Right cardiac atrium (tissue), 5 donors: ENCODE measurements around the gene SLC8A3. TPM values are rescaled to one million over a fixed set of nuclear protein-coding genes. Genes with fewer than 3 reads are reported as not detected.

Experiments
- ATAC-seq, 2 donors: fragments of 200-7000 bp; cut with Tn5 transposase; one replicate each; pipeline versions ENCODE4 v1.8.0 to v1.9.1; 2020; ENCODE audit warnings: moderate library complexity in 2 of 2, mild to moderate bottlenecking in 1 of 2
- DNase-seq, 3 donors: peaks; one replicate each; pipeline ENCODE4 v3.0.0-alpha.2; 2020
- H3K27ac ChIP-seq: one replicate; pipeline ENCODE4 v1.5.1; 2013; ENCODE audit warnings: mild to moderate bottlenecking, low read length, control low read depth, moderate library complexity
- H3K27me3 ChIP-seq: one replicate; pipeline ENCODE4 v1.6.1; 2013; ENCODE audit not compliant: control insufficient read depth, insufficient read depth
- H3K4me1 ChIP-seq: one replicate; pipeline ENCODE4 v1.6.1; 2013; ENCODE audit warnings: low read length; ENCODE audit not compliant: control insufficient read depth, insufficient read depth
- H3K4me3 ChIP-seq: one replicate; pipeline ENCODE4 v1.5.1; 2013; ENCODE audit warnings: low read length, control low read depth
- H3K9me3 ChIP-seq: one replicate; pipeline ENCODE4 v1.6.1; 2013; ENCODE audit warnings: low read length; ENCODE audit not compliant: control insufficient read depth
- whole genome bisulfite sequencing: extraction: QIAGEN DNeasy Blood & Tissue Kit; methylation state at CpG from one replicate; pipeline ENCODE4 v1.1.7; 2013; 5-methylcytosine and 5-hydroxymethylcytosine counted together
- intact Hi-C, 4 donors: fragments of 100-400 bp; cut with DNase I; formaldehyde crosslinking; loops; one replicate each; pipeline versions ENCODE4 v1.11.0 to v1.14.0; 2022 to 2023
- polyA plus RNA-seq: library from polyadenylated mRNA; stranded (reverse); fragments of 200-250 nt; gene quantifications from one replicate; pipeline ENCODE4 v1.2.3, GENCODE V29; 2013
- total RNA-seq, 4 donors: library from RNA; stranded (reverse); fragmentation: NEBNext Ultra II Directional; extraction: Animal tissue kit (Norgen Biotek cat#: 25700); gene quantifications; one replicate each; pipeline ENCODE4 v1.2.1, GENCODE V29; 2021
- donor health status: healthy with polysubstance abuse.
- donor health status: DM: no; HTN: yes; CAD: no.
- donor health status: DM: no; HTN: no; CAD: no.
- donor health status: DM: no; HTN: yes; CAD: no; lungs with severe emphysema.
- donor health status: DM: yes; HTN: yes; CAD: no.

The SLC8A3 gene
- total and polyA plus RNA-seq, 5 donors, result 0.06 to 0.28 (median 0.08) TPM; not detected in 1

GRCh38 chr14:70093156-70093555 lies 95.6 kb downstream of the SLC8A3 start:
- Histone ChIP-seq H3K27ac (no peak overlapping the region), H3K9me3 (no peaks in the 10 kb centered on the region), H3K4me1 (no peaks in the 10 kb centered on the region), H3K27me3 (no peaks in the 10 kb centered on the region), H3K4me3 (no peak overlapping the region)
- ATAC-seq, result no peak
- intact Hi-C loops, result no loop called here
- 79% methylated on average over 2 of the region's 2 CpGs for WGBS
- no peak for DNase-seq

- intact Hi-C loops, result loop anchor here in 1 of 4 donors (5.0 kb wide), 1 partner anchor 230 kb away; no protein-coding TSS in a partner anchor
- 8% methylated on average over 2 of the region's 2 CpGs for WGBS
These were observed 101.4 kb downstream of the SLC8A3 start for GRCh38 chr14:70087380-70087697.

GRCh38 chr14:70086685-70087379 lies 101.9 kb downstream of the SLC8A3 start:
- intact Hi-C loops, result loop anchor here in 1 of 4 donors (5.0 kb wide), 1 partner anchor 230 kb away; no protein-coding TSS in a partner anchor
- Histone ChIP-seq H3K4me1 (no peaks in the 10 kb centered on the region), H3K27ac (no peak overlapping the region), H3K27me3 (peaks cover 2% of the 10 kb centered on the region), H3K4me3 (no peak overlapping the region), H3K9me3 (no peaks in the 10 kb centered on the region)
- DNase-seq, result peak in 1 of 3 donors; percentile 38
- WGBS, result 34% methylated on average over 5 of the region's 5 CpGs
- ATAC-seq, result peak in 1 of 2 donors; percentile 43

More at GRCh38 chr14:70087380-70087697, 101.4 kb downstream of the SLC8A3 start:
- H3K27me3 ChIP-seq, result peaks cover 2% of the 10 kb centered on the region
- H3K4me1 ChIP-seq, result no peaks in the 10 kb centered on the region
- DNase-seq (no peak), ATAC-seq (no peak)
- no peak overlapping the region for H3K4me3 ChIP-seq
- H3K27ac ChIP-seq, result no peak overlapping the region
- no peaks in the 10 kb centered on the region for H3K9me3 ChIP-seq

- Histone ChIP-seq H3K4me3 (no peak overlapping the region), H3K27me3 (peaks cover 2% of the 10 kb centered on the region), H3K9me3 (no peaks in the 10 kb centered on the region), H3K27ac (no peak overlapping the region), H3K4me1 (no peaks in the 10 kb centered on the region)
- intact Hi-C loops, result no loop called here
- ATAC-seq (no peak), DNase-seq (no peak)
- 38% methylated on average over 2 of the region's 2 CpGs for WGBS
These were observed 104.5 kb downstream of the SLC8A3 start for GRCh38 chr14:70084226-70084625.

GRCh38 chr14:70082394-70082793 lies 106.4 kb downstream of the SLC8A3 start:
- no peaks in the 10 kb centered on the region for H3K4me1 ChIP-seq
- no peak overlapping the region for H3K4me3 ChIP-seq
- no peak for DNase-seq
- H3K27me3 ChIP-seq, result peaks cover 2% of the 10 kb centered on the region
- no peak overlapping the region for H3K27ac ChIP-seq
- whole genome bisulfite sequencing, result 54% methylated on average over 2 of the region's 2 CpGs
- no peak for ATAC-seq
- H3K9me3 ChIP-seq, result no peaks in the 10 kb centered on the region
- intact Hi-C loops, result no loop called here

- intact Hi-C loops, result no loop called here
These were observed 108.7 kb downstream of the SLC8A3 start for GRCh38 chr14:70080076-70080475.

GRCh38 chr14:70078329-70078728 lies 110.4 kb downstream of the SLC8A3 start:
- Histone ChIP-seq H3K27ac (no peak overlapping the region), H3K27me3 (no peaks in the 10 kb centered on the region), H3K4me3 (no peak overlapping the region), H3K4me1 (no peaks in the 10 kb centered on the region), H3K9me3 (no peaks in the 10 kb centered on the region)
- ATAC-seq (no peak), DNase-seq (no peak)
- intact Hi-C loops, result no loop called here

More at GRCh38 chr14:70080076-70080475, 108.7 kb downstream of the SLC8A3 start:
- H3K27ac ChIP-seq, result no peak overlapping the region
- no peaks in the 10 kb centered on the region for H3K4me1 ChIP-seq
- no peaks in the 10 kb centered on the region for H3K27me3 ChIP-seq
- no peak overlapping the region for H3K4me3 ChIP-seq
- no peaks in the 10 kb centered on the region for H3K9me3 ChIP-seq
- WGBS, result 53% methylated on average over 6 of the region's 6 CpGs
- no peak for ATAC-seq
- DNase-seq, result no peak

- WGBS, result 43% methylated on average over 2 of the region's 2 CpGs
- no peak for DNase-seq
- Histone ChIP-seq H3K4me3 (no peak overlapping the region), H3K9me3 (no peaks in the 10 kb centered on the region), H3K27ac (no peak overlapping the region), H3K4me1 (no peaks in the 10 kb centered on the region), H3K27me3 (no peaks in the 10 kb centered on the region)
- intact Hi-C loops, result no loop called here
- ATAC-seq, result no peak
These were observed 111.0 kb downstream of the SLC8A3 start for GRCh38 chr14:70077720-70078119.

- Histone ChIP-seq H3K27me3 (peaks cover 2% of the 10 kb centered on the region), H3K9me3 (no peaks in the 10 kb centered on the region), H3K4me3 (no peak overlapping the region), H3K27ac (no peak overlapping the region), H3K4me1 (no peaks in the 10 kb centered on the region)
- ATAC-seq (no peak), DNase-seq (no peak)
- intact Hi-C loops, result no loop called here
- 82% methylated on average over 3 of the region's 3 CpGs for WGBS
These were observed 111.7 kb downstream of the SLC8A3 start for GRCh38 chr14:70077005-70077404.

- peak; percentile 63 to 84 (median 63) for DNase-seq
- Histone ChIP-seq H3K4me3 (no peak overlapping the region), H3K4me1 (no peaks in the 10 kb centered on the region), H3K9me3 (no peaks in the 10 kb centered on the region), H3K27ac (no peak overlapping the region), H3K27me3 (peaks cover 3% of the 10 kb centered on the region)
- 59% methylated on average over 3 of the region's 3 CpGs for WGBS
- intact Hi-C loops, result no loop called here
- peak; percentile 69 to 85 for ATAC-seq
These were observed 114.7 kb downstream of the SLC8A3 start for GRCh38 chr14:70073924-70074566.

GRCh38 chr14:70069186-70069585 lies 119.6 kb downstream of the SLC8A3 start:
- H3K27ac ChIP-seq, result no peak overlapping the region
- DNase-seq (no peak), ATAC-seq (no peak)
- 49% methylated on average over 5 of the region's 5 CpGs for WGBS
- H3K27me3 ChIP-seq, result peaks cover 3% of the 10 kb centered on the region
- no peaks in the 10 kb centered on the region for H3K9me3 ChIP-seq
- intact Hi-C loops, result no loop called here
- no peak overlapping the region for H3K4me3 ChIP-seq
- no peaks in the 10 kb centered on the region for H3K4me1 ChIP-seq
